HG02763 (cell line): ENCODE data around the gene ZNF792.
A peak's percentile ranks its signal among the peaks of the same experiment; 100 is the strongest.
"Not testable (repeated sequence)": the region's sequence is repeated elsewhere in the genome, so short reads cannot be mapped to it uniquely, and the experiment has no call there.

Source experiments
- ATAC-seq: cut with Tn5 transposase; IDR thresholded peaks from one replicate; pipeline ENCODE4 v1.9.1; 2021; ENCODE audit warnings: mild to moderate bottlenecking, moderate library complexity; ENCODE audit not compliant: unreplicated experiment

The ZNF792 gene

GRCh38 chr19:34926685-34927375 lies 37.2 kb downstream of the ZNF792 start, which contains the start of gene ZNF30:
TSS of gene ZNF30 (plus strand) at chr19:34926903. CDS start at chr19:34929948, 3,045 bp downstream.
- ATAC-seq, result peak; percentile 89

- ATAC-seq, result no peak
These were observed 37.7 kb downstream of the ZNF792 start for GRCh38 chr19:34926361-34926684.

- ATAC-seq, result no peak
These were observed 38.7 kb downstream of the ZNF792 start for GRCh38 chr19:34925278-34925855.

- not testable (repeated sequence) for ATAC-seq
These were observed 43.8 kb downstream of the ZNF792 start for GRCh38 chr19:34920090-34920786.

DNA sequence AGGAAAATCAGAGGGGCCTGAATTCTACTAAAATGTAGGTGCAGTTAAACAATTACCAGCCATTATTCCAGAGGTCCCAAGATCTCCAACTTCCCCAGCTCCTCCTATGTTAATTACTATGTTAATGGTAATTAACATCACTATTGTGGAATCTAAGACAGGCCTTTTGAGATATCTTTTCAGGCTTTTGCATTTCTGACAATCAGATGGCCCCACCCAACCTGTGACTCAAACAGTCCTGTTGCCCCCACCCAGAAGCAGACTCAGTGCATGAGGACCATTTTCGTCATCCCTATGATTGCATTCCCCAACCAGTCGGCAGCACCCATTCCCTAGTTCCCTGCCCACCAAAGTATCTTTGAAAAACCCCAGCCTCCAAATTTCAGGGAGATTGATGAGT lies 45.8 kb downstream of the ZNF792 start:
- no peak for ATAC-seq

GRCh38 chr19:34917144-34917543 lies 46.9 kb downstream of the ZNF792 start:
- ATAC-seq, result not testable (repeated sequence)

DNA sequence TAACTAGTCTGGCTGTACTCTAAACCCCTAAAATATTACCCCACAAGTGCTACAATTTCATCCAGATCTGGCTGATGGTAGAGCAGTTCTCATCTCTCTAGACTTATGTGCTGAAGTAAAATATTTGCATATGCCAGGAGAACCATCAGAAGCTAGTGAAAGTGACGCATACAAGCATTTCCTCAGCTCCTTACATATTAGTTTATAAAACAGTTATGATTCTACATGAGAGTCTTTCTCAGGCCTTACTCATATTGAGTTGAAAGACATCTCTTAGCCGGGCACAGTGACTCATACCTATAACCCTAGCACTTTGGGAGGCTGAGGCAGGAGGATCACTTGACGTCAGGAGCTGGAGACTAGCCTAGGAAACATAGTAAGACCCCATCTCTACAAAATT lies 53.3 kb downstream of the ZNF792 start:
- ATAC-seq, result no peak
